Esophagus squamous epithelium (tissue), 5 donors: ENCODE data around the gene PEG3. TPM values are rescaled to one million over a fixed set of nuclear protein-coding genes. Genes with fewer than 3 reads are reported as not detected.

ENCODE experiments used
- DNase-seq: peaks from one replicate; lab custom pipeline; 2025; lab: John Stamatoyannopoulos, UW
- H3K27ac ChIP-seq, 4 donors: fragments of 200-600 bp; sonication (generic); one replicate each; pipeline ENCODE4 v1.5.1; 2016 to 2019; ENCODE audit warnings: mild to moderate bottlenecking in 1 of 4
- H3K27me3 ChIP-seq, 4 donors: fragments of 200-600 bp; sonication (generic); 1 replicate in 3 of 4; 2 replicates in 1 of 4; pipeline versions ENCODE4 v1.5.1 to v1.6.0; 2017 to 2021; ENCODE audit warnings: antibody characterized with exemption in 1 of 4
- H3K36me3 ChIP-seq, 3 donors: fragments of 200-600 bp; sonication (generic); one replicate each; pipeline ENCODE4 v1.5.1; 2016 to 2019
- H3K4me1 ChIP-seq, 3 donors: fragments of 200-600 bp; sonication (generic); one replicate each; pipeline ENCODE4 v1.5.1; 2017 to 2019
- H3K4me3 ChIP-seq, 4 donors: fragments of 200-600 bp; sonication (generic); 1 replicate in 3 of 4; 2 replicates in 1 of 4; pipeline ENCODE4 v1.5.1; 2016 to 2019; ENCODE audit warnings: mild to moderate bottlenecking in 2 of 4, moderate library complexity in 1 of 4
- H3K9me3 ChIP-seq, 3 donors: fragments of 200-600 bp; sonication (generic); one replicate each; pipeline ENCODE4 v1.5.1; 2016 to 2019
- CTCF ChIP-seq, 6 experiments: fragments of 450-650 bp in 4 of 6; fragments of 200-600 bp in 2 of 6; sonication (generic) in 2 of 6; IDR thresholded peaks; one replicate each; pipeline ENCODE4 v1.5.1; 2016 to 2019; ENCODE audit warnings: antibody characterized with exemption in 6 of 6, mild to moderate bottlenecking in 4 of 6, moderate library complexity in 4 of 6
- POLR2A ChIP-seq, 4 donors: fragments of 450-650 bp; IDR thresholded peaks; one replicate each; pipeline ENCODE4 v1.6.1; 2017; ENCODE audit warnings: antibody characterized with exemption in 4 of 4, mild to moderate bottlenecking in 4 of 4, moderate library complexity in 3 of 4
- WGBS, 2 donors: methylation state at CpG; one replicate each; pipeline ENCODE4 v1.1.5; 2018; 5-methylcytosine and 5-hydroxymethylcytosine counted together
- intact Hi-C: fragments of 100-400 bp; cut with DNase I; formaldehyde crosslinking; loops from one replicate; pipeline ENCODE4 v1.15.0; 2022
- total RNA-seq, 4 donors: library from RNA; depleted of rRNA; stranded (reverse); fragments of >200 nt; gene quantifications; one replicate each; pipeline ENCODE4 v1.1.0, GENCODE V29; 2016
- donor health status: DM: yes; HTN: yes; CAD: no.

The PEG3 gene
- total RNA-seq, 4 donors from 2014 or later, result 0.57 to 4.0 (median 1.9) TPM

DNA sequence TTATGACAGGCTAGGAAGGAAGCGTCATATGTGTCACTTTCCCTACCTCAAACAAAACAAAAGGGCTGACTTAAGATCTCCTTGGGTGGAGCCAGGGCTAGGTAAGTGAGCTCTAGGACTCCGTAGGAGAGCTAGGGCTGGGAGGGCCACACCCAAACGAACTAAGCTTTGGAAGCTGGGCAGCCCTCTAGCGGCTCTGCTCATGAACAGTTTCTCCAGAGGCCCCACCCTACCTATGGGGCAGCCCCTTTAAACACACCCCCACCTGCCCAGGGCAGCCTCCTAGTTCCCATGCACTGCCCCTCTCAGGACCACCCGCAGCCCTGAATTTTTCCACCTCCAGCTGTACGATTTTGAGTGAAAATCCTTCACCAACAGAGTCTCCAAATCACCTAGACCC lies 3.5 kb downstream of the PEG3 start:
- peaks cover 0 to 21% (median 0%) of the 10 kb centered on the region in 3 donors for H3K4me1 ChIP-seq
- peak overlapping the region in 3 of 4 donors; percentile 49 to 66 (median 51) for H3K4me3 ChIP-seq
- 30 to 35% methylated on average over 6 of the region's 6 CpGs for WGBS, 2 donors
- intact Hi-C loops, result no loop called here
- DNase-seq, result no peak
- TF ChIP-seq POLR2A (IDR thresholded peaks at IDR 0.05), result no peak
- peaks cover 0 to 44% (median 6%) of the 10 kb centered on the region in 3 donors for H3K9me3 ChIP-seq
- H3K27me3 ChIP-seq, result peaks cover 0 to 12% (median 0%) of the 10 kb centered on the region in 4 donors
- no peaks in the 10 kb centered on the region for H3K36me3 ChIP-seq
- H3K27ac ChIP-seq, result peak overlapping the region in 3 of 4 donors; percentile 91

GRCh38 chr19:56836059-56836458 lies 4.5 kb downstream of the PEG3 start:
- Histone ChIP-seq H3K27me3 (peaks cover 0 to 12% (median 0%) of the 10 kb centered on the region in 4 donors), H3K36me3 (no peaks in the 10 kb centered on the region), H3K27ac (no peak overlapping the region), H3K4me1 (peaks cover 0 to 21% (median 0%) of the 10 kb centered on the region in 3 donors), H3K4me3 (no peak overlapping the region), H3K9me3 (peaks cover 0 to 44% (median 6%) of the 10 kb centered on the region in 3 donors)
- 84 to 86% methylated on average over 9 of the region's 9 CpGs for WGBS, 2 donors
- intact Hi-C loops, result no loop called here
- no peak for DNase-seq
- no peak for TF ChIP-seq CTCF (IDR thresholded peaks at IDR 0.05)

DNA sequence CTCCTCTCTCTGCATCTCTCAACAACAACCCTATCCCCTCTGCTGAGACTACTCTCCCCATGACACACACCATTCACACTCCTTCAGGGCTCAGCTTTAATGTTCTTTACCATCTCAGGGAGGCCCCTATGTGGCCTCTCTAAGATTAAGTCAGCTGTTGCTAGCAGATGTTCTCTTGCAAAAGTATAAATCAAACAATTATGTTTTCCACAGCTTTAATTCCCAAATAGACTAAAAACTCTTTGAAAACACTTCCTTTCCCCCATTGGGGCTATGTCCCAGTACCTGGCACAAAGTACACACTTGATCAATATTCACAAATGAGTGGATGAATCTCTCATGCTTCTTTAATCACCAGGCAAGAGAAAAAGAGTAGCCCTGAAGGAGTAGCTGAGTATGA lies 5.1 kb downstream of the PEG3 start:
- intact Hi-C loops, result no loop called here
- H3K27me3 ChIP-seq, result peaks cover 0 to 7% (median 0%) of the 10 kb centered on the region in 4 donors
- H3K27ac ChIP-seq, result no peak overlapping the region
- H3K4me3 ChIP-seq, result no peak overlapping the region
- H3K9me3 ChIP-seq, result peaks cover 0 to 40% (median 6%) of the 10 kb centered on the region in 3 donors
- DNase-seq, result no peak
- H3K36me3 ChIP-seq, result no peaks in the 10 kb centered on the region
- TF ChIP-seq CTCF (IDR thresholded peaks at IDR 0.05) (no peak), POLR2A (IDR thresholded peaks at IDR 0.05) (no peak)
- peaks cover 0 to 15% (median 0%) of the 10 kb centered on the region in 3 donors for H3K4me1 ChIP-seq

- no peak overlapping the region for H3K27ac ChIP-seq
- TF ChIP-seq POLR2A (IDR thresholded peaks at IDR 0.05), result no peak
- TF ChIP-seq CTCF (IDR thresholded peaks at IDR 0.05), result no peak
- no peak for DNase-seq
- peaks cover 0 to 34% (median 6%) of the 10 kb centered on the region in 3 donors for H3K9me3 ChIP-seq
- 73 to 74% methylated on average over 5 of the region's 5 CpGs for WGBS, 2 donors
- H3K27me3 ChIP-seq, result peaks cover 0 to under 1% (median 0%) of the 10 kb centered on the region in 4 donors
- intact Hi-C loops, result no loop called here
- H3K4me1 ChIP-seq, result peaks cover 0 to 9% (median 0%) of the 10 kb centered on the region in 3 donors
- no peaks in the 10 kb centered on the region for H3K36me3 ChIP-seq
- no peak overlapping the region for H3K4me3 ChIP-seq
Measured at GRCh38 chr19:56834564-56835375, 5.8 kb downstream of the PEG3 start.

DNA sequence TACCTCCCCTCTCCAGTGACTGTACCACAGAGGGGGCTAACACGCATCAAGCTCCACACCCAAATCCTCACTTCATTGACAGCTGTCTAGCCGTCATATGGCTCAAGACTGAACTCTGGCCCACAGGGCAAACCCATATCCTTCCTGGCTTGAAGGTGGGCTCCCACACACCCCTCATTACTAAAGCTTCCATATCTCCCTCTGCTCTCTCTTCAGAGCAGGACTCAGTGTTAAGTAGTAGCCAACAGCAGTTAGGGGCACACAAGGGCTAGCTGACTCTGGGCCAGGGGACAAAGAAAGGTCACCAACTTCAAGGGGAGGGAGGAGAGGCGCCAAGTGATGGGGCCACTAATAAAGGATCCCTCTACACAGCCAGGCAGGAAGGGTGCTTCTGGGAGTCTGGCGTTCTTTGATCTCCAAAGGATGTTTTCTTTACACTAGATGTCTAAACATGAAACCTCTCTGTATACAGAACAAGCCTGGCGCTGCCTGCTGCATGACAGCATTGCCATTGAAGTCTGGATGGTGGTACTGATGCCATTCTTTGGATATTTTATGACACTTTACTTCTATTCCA lies 8.1 kb downstream of the PEG3 start:
- Histone ChIP-seq H3K9me3 (peaks cover 0 to 10% (median 0%) of the 10 kb centered on the region in 3 donors), H3K4me1 (peaks cover 0 to 5% (median 0%) of the 10 kb centered on the region in 3 donors), H3K27me3 (no peaks in the 10 kb centered on the region), H3K4me3 (no peak overlapping the region), H3K36me3 (no peaks in the 10 kb centered on the region), H3K27ac (no peak overlapping the region)
- intact Hi-C loops, result no loop called here
- TF ChIP-seq CTCF (IDR thresholded peaks at IDR 0.05) (no peak), POLR2A (IDR thresholded peaks at IDR 0.05) (no peak)
- WGBS, 2 donors, result 51 to 75% methylated on average over 4 to 5 of the region's 5 CpGs
- no peak for DNase-seq
